ENCODE data around the gene FEN1. TPM values are rescaled to one million over a fixed set of nuclear protein-coding genes. Genes with fewer than 3 reads are reported as not detected.

FEN1 gene
- polyA plus RNA-seq, 1 of the 3 experiments (the other 2 are of a cell fraction), result 35.9 TPM

DNA sequence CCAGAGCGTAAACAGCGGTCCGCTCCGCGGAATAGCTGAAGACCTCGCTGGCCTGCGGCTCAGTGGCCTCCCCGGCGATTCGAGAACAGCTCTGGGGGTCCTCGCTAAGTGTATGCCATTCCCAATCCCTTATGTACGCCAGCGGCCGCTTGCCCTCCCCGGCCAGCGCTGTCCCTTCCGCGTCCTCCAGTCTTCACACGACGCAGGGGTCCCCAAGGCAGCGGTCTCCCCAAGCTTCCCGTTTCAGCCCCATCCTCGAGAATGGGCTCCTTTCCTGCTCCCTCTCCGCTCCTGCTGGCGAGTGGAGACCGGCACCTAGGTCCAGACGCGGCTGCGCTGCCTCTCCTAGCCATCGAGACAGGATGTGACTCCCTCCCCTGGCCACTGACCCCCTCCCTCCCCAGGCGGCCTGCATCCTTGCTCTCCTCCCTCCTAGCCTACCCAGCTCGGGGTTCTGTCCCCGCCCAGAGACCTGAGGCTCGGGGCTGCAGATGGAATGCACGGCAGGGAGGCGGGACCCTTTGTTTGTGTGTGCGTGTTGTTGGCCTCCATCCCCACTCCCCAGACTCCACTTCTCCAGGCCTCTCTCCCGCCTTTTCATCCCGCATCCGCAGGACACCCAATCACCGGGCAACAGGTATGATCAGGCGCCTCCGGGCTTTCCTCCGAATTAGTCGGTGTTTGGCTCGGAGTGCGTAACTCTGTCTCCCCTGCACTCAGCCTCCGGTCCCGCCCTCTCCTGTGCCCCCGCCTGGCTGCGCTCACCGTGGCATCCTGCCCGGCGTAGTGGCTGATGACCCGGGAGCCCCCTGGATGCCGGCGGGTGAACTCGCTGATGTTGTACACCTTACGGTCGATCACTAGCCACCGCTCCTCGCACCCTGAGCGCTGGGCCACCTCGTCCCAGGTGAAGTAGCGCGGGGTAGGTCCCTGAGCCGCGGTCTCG is 23.4 kb downstream of the FEN1 start:
- Histone ChIP-seq H3K9ac (peak overlapping the region; percentile 81), H3K4me2 (peak overlapping the region; percentile 98), H3K27me3 (ENCODE audit: insufficient read depth) (no peaks in the 10 kb centered on the region), H3K9me2 (no peaks in the 10 kb centered on the region), H3K79me2 (ENCODE audit: insufficient read depth) (peaks cover 16% of the 10 kb centered on the region; the same call in 1 of the 2 replicates), H3K4me1 (ENCODE audit: control insufficient read depth in 1 of 2, insufficient read depth in 2 of 2, low read depth in 1 of 2, low read length in 1 of 2) (peaks cover 17 to 19% of the 10 kb centered on the region in 2 experiments; a peak in 3 of 4 replicates), H3F3A (replicated peaks; ENCODE audit: insufficient read depth) (peaks cover 30% of the 10 kb centered on the region), H3K9me3 (no peaks in the 10 kb centered on the region), H3K27ac (ENCODE audit: low read depth in 2 of 2, low read length in 1 of 2) (peak overlapping the region; percentile 88 to 98), H4K20me1 (ENCODE audit: insufficient read depth) (no peaks in the 10 kb centered on the region), H3K36me3 (replicated peaks in 1 of 2; ENCODE audit: control insufficient read depth in 1 of 2, insufficient read depth in 2 of 2, low read length in 1 of 2) (peaks cover 3 to 15% of the 10 kb centered on the region in 2 experiments), H2AFZ (ENCODE audit: low read depth) (peak overlapping the region; percentile 89), H3K4me3 (ENCODE audit: low read depth in 2 of 2, low read length in 1 of 2) (peak overlapping the region; percentile 83 to 87)
- 0 out of 2 replicates have a peak, but pooled peaks have one; percentile 26 for TF ChIP-seq FOXJ3 (CRISPR knock-in tag; IDR thresholded peaks at IDR 0.05)
- no peak for TF ChIP-seq RXRA (IDR thresholded peaks at IDR 0.05; ENCODE audit: borderline replicate concordance, low read depth)
- 0 out of 2 replicates have a peak, but pooled peaks have one; percentile 16 for TF ChIP-seq SIN3A (IDR thresholded peaks at IDR 0.05; ENCODE audit: borderline replicate concordance, low read depth, low read length)
- TF ChIP-seq RCOR1 (IDR thresholded peaks at IDR 0.05; ENCODE audit: low read length), result peak; percentile 46; the same call in 1 of the 2 replicates
- ChIA-PET CTCF (interaction anchor here (0.6 to 10.5 kb wide), 16 partner anchors 8 to 292 kb away, joined by 3 to 149 read pairs (median 5); partner anchors contain the start of genes FADS2, FEN1 and TMEM258), POLR2A (interaction anchor here (0.5 to 4.9 kb wide), 19 partner anchors 12 to 1025 kb away, joined by 3 to 84 read pairs (median 3); partner anchors contain the start of genes ASRGL1, BEST1, CPSF7 and FADS2)
- peak; percentile 81 for DNase-seq
- WGBS (ENCODE audit: low lambda C conversion rate), result 0% methylated on average over 43 of the region's 69 CpGs

- peaks cover 16% of the 10 kb centered on the region; the same call in 1 of the 2 replicates for H3K79me2 ChIP-seq (ENCODE audit: insufficient read depth)
- peak within 1 kb of the TSS; percentile 98 for H3K4me2 ChIP-seq
- peak within 1 kb of the TSS; percentile 88 to 98 for H3K27ac ChIP-seq (ENCODE audit: low read depth in 2 of 2, low read length in 1 of 2)
- ChIA-PET CTCF (interaction anchor here (0.6 to 10.5 kb wide), 9 partner anchors 9 to 291 kb away, joined by 3 to 149 read pairs (median 5); partner anchors contain the start of genes FADS2, FEN1 and TMEM258), POLR2A (interaction anchor here (0.8 to 4.9 kb wide), 8 partner anchors 11 to 388 kb away, joined by 3 to 84 read pairs (median 6); partner anchors contain the start of genes CPSF7, FADS2, FEN1 and TMEM258)
- peak; percentile 95 for DNase-seq
- peaks cover 0 to 12% of the 10 kb centered on the region in 2 experiments for H3K36me3 ChIP-seq (replicated peaks in 1 of 2; ENCODE audit: control insufficient read depth in 1 of 2, insufficient read depth in 2 of 2, low read length in 1 of 2)
- peak within 1 kb of the TSS; percentile 81 for H3K9ac ChIP-seq
- H2AFZ ChIP-seq (ENCODE audit: low read depth), result peak within 1 kb of the TSS; percentile 91
- H3K9me3 ChIP-seq, result no peaks in the 10 kb centered on the region
- H3K9me2 ChIP-seq, result no peaks in the 10 kb centered on the region
- WGBS (ENCODE audit: low lambda C conversion rate), result 7% methylated on average over 7 of the region's 73 CpGs
- H3K27me3 ChIP-seq (ENCODE audit: insufficient read depth), result no peaks in the 10 kb centered on the region
- H4K20me1 ChIP-seq (ENCODE audit: insufficient read depth), result no peaks in the 10 kb centered on the region
- H3K4me3 ChIP-seq (ENCODE audit: low read depth in 2 of 2, low read length in 1 of 2), result peak within 1 kb of the TSS; percentile 83 to 87
- H3K4me1 ChIP-seq (ENCODE audit: control insufficient read depth in 1 of 2, insufficient read depth in 2 of 2, low read depth in 1 of 2, low read length in 1 of 2), result peaks cover 17 to 19% of the 10 kb centered on the region in 2 experiments; a peak in 3 of 4 replicates
- H3F3A ChIP-seq (replicated peaks; ENCODE audit: insufficient read depth), result peaks cover 30% of the 10 kb centered on the region
- TF ChIP-seq, protein P1, sequence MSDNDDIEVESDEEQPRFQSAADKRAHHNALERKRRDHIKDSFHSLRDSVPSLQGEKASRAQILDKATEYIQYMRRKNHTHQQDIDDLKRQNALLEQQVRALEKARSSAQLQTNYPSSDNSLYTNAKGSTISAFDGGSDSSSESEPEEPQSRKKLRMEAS (IDR thresholded peaks at IDR 0.05; ENCODE audit: low read depth), result peak; percentile 93
- TF ChIP-seq NRF1 (IDR thresholded peaks at IDR 0.05; ENCODE audit: low read depth, low read length) (no peak), TCF12 (IDR thresholded peaks at IDR 0.05) (peak; percentile 38; the same call in 1 of the 2 replicates), NFIC (IDR thresholded peaks at IDR 0.05; ENCODE audit: borderline replicate concordance) (peak; percentile 37; the same call in 1 of the 2 replicates), FOXJ3 (CRISPR knock-in tag; IDR thresholded peaks at IDR 0.05) (no peak), RFX5 (IDR thresholded peaks at IDR 0.05; ENCODE audit: low read length) (peak; percentile 17; the same call in 1 of the 2 replicates), FOXM1 (IDR thresholded peaks at IDR 0.05; ENCODE audit: low read depth) (no peak), FOSL2 (IDR thresholded peaks at IDR 0.05; ENCODE audit: borderline replicate concordance, low read depth) (no peak), POLR2AphosphoS5 (IDR thresholded peaks at IDR 0.05; ENCODE audit: low read depth, low read length) (peak; percentile 85; the same call in 1 of the 2 replicates), IRF3 (IDR thresholded peaks at IDR 0.05; ENCODE audit: low read depth, low read length) (no peak), ELF1 (IDR thresholded peaks at IDR 0.05) (peak; percentile 27; the same call in 1 of the 2 replicates), RCOR1 (IDR thresholded peaks at IDR 0.05; ENCODE audit: low read length) (no peak), RXRA (IDR thresholded peaks at IDR 0.05; ENCODE audit: borderline replicate concordance, low read depth) (no peak), RAD21 (IDR thresholded peaks at IDR 0.05; ENCODE audit: low read length) (peak; percentile 36), SIN3A (IDR thresholded peaks at IDR 0.05; ENCODE audit: borderline replicate concordance, low read depth, low read length) (peak; percentile 97), CTCF (IDR thresholded peaks at IDR 0.05) (peak; percentile 63), JUND (IDR thresholded peaks at IDR 0.05) (no peak), EZH2phosphoT487 (IDR thresholded peaks at IDR 0.05; ENCODE audit: borderline replicate concordance, low read depth) (no peak), GABPA (IDR thresholded peaks at IDR 0.05; ENCODE audit: low read depth) (no peak)
- TF ChIP-seq, protein P2, sequence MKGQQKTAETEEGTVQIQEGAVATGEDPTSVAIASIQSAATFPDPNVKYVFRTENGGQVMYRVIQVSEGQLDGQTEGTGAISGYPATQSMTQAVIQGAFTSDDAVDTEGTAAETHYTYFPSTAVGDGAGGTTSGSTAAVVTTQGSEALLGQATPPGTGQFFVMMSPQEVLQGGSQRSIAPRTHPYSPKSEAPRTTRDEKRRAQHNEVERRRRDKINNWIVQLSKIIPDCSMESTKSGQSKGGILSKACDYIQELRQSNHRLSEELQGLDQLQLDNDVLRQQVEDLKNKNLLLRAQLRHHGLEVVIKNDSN (IDR thresholded peaks at IDR 0.05; ENCODE audit: borderline replicate concordance, low read depth), result no peak
Measured at GRCh38 chr11:61816736-61817455, 24.2 kb downstream of the FEN1 start, which contains the start of gene FADS1. TSS of gene FADS1 (minus strand) at chr11:61817003. CDS start at chr11:61816929, 74 bp downstream.
